BLaER1 (cell line): ENCODE data around the gene P3H2.

Experiments used
- H3K27ac ChIP-seq: shearing (Covaris generic); formaldehyde crosslinking; 2 replicates; pipeline ENCODE4 v1.8.1; 2022
- H3K27me3 ChIP-seq: shearing (Covaris generic); formaldehyde crosslinking; 2 replicates; pipeline ENCODE4 v1.8.1; 2022
- H3K36me3 ChIP-seq: shearing (Covaris generic); formaldehyde crosslinking; 2 replicates; pipeline ENCODE4 v1.8.1; 2022
- H3K4me1 ChIP-seq: shearing (Covaris generic); formaldehyde crosslinking; 2 replicates; pipeline ENCODE4 v1.8.1; 2022
- H3K4me2 ChIP-seq: shearing (Covaris generic); formaldehyde crosslinking; 2 replicates; pipeline ENCODE4 v1.8.1; 2022
- H3K4me3 ChIP-seq: shearing (Covaris generic); formaldehyde crosslinking; 2 replicates; pipeline ENCODE4 v1.8.1; 2022
- H3K9ac ChIP-seq: shearing (Covaris generic); formaldehyde crosslinking; 2 replicates; pipeline ENCODE4 v1.8.1; 2022
- H3K9me3 ChIP-seq: shearing (Covaris generic); formaldehyde crosslinking; 2 replicates; pipeline ENCODE4 v1.8.1; 2022
- H4K20me1 ChIP-seq: shearing (Covaris generic); formaldehyde crosslinking; 2 replicates; pipeline ENCODE4 v1.8.1; 2022
- Cebpa-rat ChIP-seq: shearing (Covaris generic); IDR thresholded peaks from 2 replicates; pipeline ENCODE4 v1.8.1; 2022

P3H2 gene

GRCh38 chr3:189999718-190000117, 121.0 kb downstream of the P3H2 start:
- no peak overlapping the region for H3K9ac ChIP-seq
- no peak overlapping the region for H3K27ac ChIP-seq

GRCh38 chr3:189995129-189995528, 125.6 kb downstream of the P3H2 start:
- Histone ChIP-seq H3K4me3 (no peak overlapping the region), H3K9ac (no peak overlapping the region), H3K4me1 (no peaks in the 10 kb centered on the region), H3K27ac (no peak overlapping the region), H3K36me3 (no peaks in the 10 kb centered on the region), H4K20me1 (no peaks in the 10 kb centered on the region), H3K4me2 (no peak overlapping the region), H3K9me3 (no peaks in the 10 kb centered on the region), H3K27me3 (no peaks in the 10 kb centered on the region)
- no peak for TF ChIP-seq Cebpa-rat

More at GRCh38 chr3:189999718-190000117, 121.0 kb downstream of the P3H2 start:
- H4K20me1 ChIP-seq: no peaks in the 10 kb centered on the region
- no peaks in the 10 kb centered on the region for H3K27me3 ChIP-seq
- H3K4me3 ChIP-seq: no peak overlapping the region
- no peaks in the 10 kb centered on the region for H3K4me1 ChIP-seq
- no peak overlapping the region for H3K4me2 ChIP-seq
- no peaks in the 10 kb centered on the region for H3K36me3 ChIP-seq
- no peak for TF ChIP-seq Cebpa-rat
- H3K9me3 ChIP-seq: no peaks in the 10 kb centered on the region

GRCh38 chr3:189990826-189991225, 129.9 kb downstream of the P3H2 start:
- Histone ChIP-seq H3K27me3 (no peaks in the 10 kb centered on the region), H3K4me1 (no peaks in the 10 kb centered on the region), H3K27ac (no peak overlapping the region), H3K4me2 (no peak overlapping the region), H3K4me3 (no peak overlapping the region), H3K36me3 (no peaks in the 10 kb centered on the region), H3K9ac (no peak overlapping the region), H3K9me3 (no peaks in the 10 kb centered on the region), H4K20me1 (no peaks in the 10 kb centered on the region)
- no peak for TF ChIP-seq Cebpa-rat

- no peaks in the 10 kb centered on the region for H3K4me1 ChIP-seq
- H4K20me1 ChIP-seq: no peaks in the 10 kb centered on the region
- H3K4me2 ChIP-seq: no peak overlapping the region
- no peak for TF ChIP-seq Cebpa-rat
- H3K36me3 ChIP-seq: no peaks in the 10 kb centered on the region
- H3K4me3 ChIP-seq: no peak overlapping the region
- H3K27me3 ChIP-seq: no peaks in the 10 kb centered on the region
- no peaks in the 10 kb centered on the region for H3K9me3 ChIP-seq
- H3K27ac ChIP-seq: no peak overlapping the region
- no peak overlapping the region for H3K9ac ChIP-seq
These were observed 131.8 kb downstream of the P3H2 start for GRCh38 chr3:189988854-189989253.

- no peak for TF ChIP-seq Cebpa-rat
These were observed 132.4 kb downstream of the P3H2 start for GRCh38 chr3:189988322-189988721.

GRCh38 chr3:189985948-189986347, 134.7 kb downstream of the P3H2 start:
- Histone ChIP-seq H3K9ac (no peak overlapping the region), H3K27me3 (no peaks in the 10 kb centered on the region), H3K9me3 (no peaks in the 10 kb centered on the region), H3K4me3 (no peak overlapping the region), H4K20me1 (no peaks in the 10 kb centered on the region), H3K4me2 (no peak overlapping the region), H3K36me3 (no peaks in the 10 kb centered on the region), H3K27ac (no peak overlapping the region), H3K4me1 (no peaks in the 10 kb centered on the region)
- no peak for TF ChIP-seq Cebpa-rat

More at GRCh38 chr3:189988322-189988721, 132.4 kb downstream of the P3H2 start:
- Histone ChIP-seq H4K20me1 (no peaks in the 10 kb centered on the region), H3K36me3 (no peaks in the 10 kb centered on the region), H3K4me3 (no peak overlapping the region), H3K4me2 (no peak overlapping the region), H3K4me1 (no peaks in the 10 kb centered on the region), H3K9ac (no peak overlapping the region), H3K9me3 (no peaks in the 10 kb centered on the region), H3K27me3 (no peaks in the 10 kb centered on the region), H3K27ac (no peak overlapping the region)

GRCh38 chr3:189983612-189984011, 137.1 kb downstream of the P3H2 start:
- no peaks in the 10 kb centered on the region for H4K20me1 ChIP-seq
- no peaks in the 10 kb centered on the region for H3K9me3 ChIP-seq
- H3K4me1 ChIP-seq: no peaks in the 10 kb centered on the region
- H3K27ac ChIP-seq: no peak overlapping the region
- no peak overlapping the region for H3K4me3 ChIP-seq
- H3K9ac ChIP-seq: no peak overlapping the region
- no peaks in the 10 kb centered on the region for H3K27me3 ChIP-seq
- H3K4me2 ChIP-seq: no peak overlapping the region
- no peaks in the 10 kb centered on the region for H3K36me3 ChIP-seq
- TF ChIP-seq Cebpa-rat: no peak

GRCh38 chr3:189982321-189982945, 138.3 kb downstream of the P3H2 start:
- H4K20me1 ChIP-seq: no peaks in the 10 kb centered on the region
- H3K27ac ChIP-seq: no peak overlapping the region
- no peak overlapping the region for H3K4me2 ChIP-seq
- TF ChIP-seq Cebpa-rat: no peak
- H3K9ac ChIP-seq: no peak overlapping the region
- no peaks in the 10 kb centered on the region for H3K9me3 ChIP-seq
- H3K27me3 ChIP-seq: no peaks in the 10 kb centered on the region
- no peaks in the 10 kb centered on the region for H3K36me3 ChIP-seq
- no peak overlapping the region for H3K4me3 ChIP-seq
- H3K4me1 ChIP-seq: no peaks in the 10 kb centered on the region

- TF ChIP-seq Cebpa-rat: no peak
- Histone ChIP-seq H3K4me1 (no peaks in the 10 kb centered on the region), H3K9me3 (no peaks in the 10 kb centered on the region), H3K27me3 (no peaks in the 10 kb centered on the region), H3K9ac (no peak overlapping the region), H3K4me2 (no peak overlapping the region), H3K27ac (no peak overlapping the region), H3K4me3 (no peak overlapping the region), H4K20me1 (no peaks in the 10 kb centered on the region), H3K36me3 (no peaks in the 10 kb centered on the region)
These were observed 139.0 kb downstream of the P3H2 start for GRCh38 chr3:189981668-189982067.

GRCh38 chr3:189978753-189979152, 141.9 kb downstream of the P3H2 start:
- H3K4me1 ChIP-seq: no peaks in the 10 kb centered on the region
- no peaks in the 10 kb centered on the region for H3K9me3 ChIP-seq
- no peak for TF ChIP-seq Cebpa-rat
- H3K27ac ChIP-seq: no peak overlapping the region
- H3K9ac ChIP-seq: no peak overlapping the region
- H4K20me1 ChIP-seq: no peaks in the 10 kb centered on the region
- H3K27me3 ChIP-seq: no peaks in the 10 kb centered on the region
- H3K4me2 ChIP-seq: no peak overlapping the region
- H3K36me3 ChIP-seq: no peaks in the 10 kb centered on the region
- H3K4me3 ChIP-seq: no peak overlapping the region

- no peaks in the 10 kb centered on the region for H3K27me3 ChIP-seq
- no peaks in the 10 kb centered on the region for H3K36me3 ChIP-seq
- no peak overlapping the region for H3K4me2 ChIP-seq
- no peak overlapping the region for H3K9ac ChIP-seq
- no peak for TF ChIP-seq Cebpa-rat
- no peaks in the 10 kb centered on the region for H4K20me1 ChIP-seq
- H3K4me1 ChIP-seq: no peaks in the 10 kb centered on the region
- H3K4me3 ChIP-seq: no peak overlapping the region
- no peaks in the 10 kb centered on the region for H3K9me3 ChIP-seq
- no peak overlapping the region for H3K27ac ChIP-seq
These were observed 143.5 kb downstream of the P3H2 start for GRCh38 chr3:189977174-189977573.
